KOPT-K1 (cell line): ENCODE measurements around the gene RPL22.

ENCODE experiments used
- H3K27ac ChIP-seq: fragments of 200-600 bp; sonication (generic); 2 replicates; pipeline ENCODE4 v1.5.1; 2016; ENCODE audit warnings: antibody characterized with exemption, mild to moderate bottlenecking, low read depth, low read length; ENCODE audit not compliant: poor library complexity, severe bottlenecking
- H3K36me3 ChIP-seq: fragments of 200-600 bp; sonication (generic); 2 replicates; pipeline ENCODE4 v1.5.1; 2017; ENCODE audit warnings: antibody characterized with exemption, mild to moderate bottlenecking, low read length, moderate library complexity; ENCODE audit not compliant: insufficient read depth
- H3K9me3 ChIP-seq: fragments of 200-600 bp; sonication (generic); 2 replicates; pipeline ENCODE4 v1.5.1; 2017; ENCODE audit warnings: antibody characterized with exemption, low read length, mild to moderate bottlenecking; ENCODE audit not compliant: insufficient read depth, poor library complexity, severe bottlenecking

RPL22 gene

GRCh38 chr1:6197746-6198427, 1.5 kb downstream of the RPL22 start:
- H3K36me3 ChIP-seq: peaks cover 51% of the 10 kb centered on the region
- no peaks in the 10 kb centered on the region for H3K9me3 ChIP-seq
- H3K27ac ChIP-seq: peak overlapping the region; percentile 93

- H3K27ac ChIP-seq: no peak overlapping the region
- H3K36me3 ChIP-seq: peaks cover 97% of the 10 kb centered on the region
- H3K9me3 ChIP-seq: no peaks in the 10 kb centered on the region
Measured at GRCh38 chr1:6191968-6192367, 7.4 kb downstream of the RPL22 start.

DNA sequence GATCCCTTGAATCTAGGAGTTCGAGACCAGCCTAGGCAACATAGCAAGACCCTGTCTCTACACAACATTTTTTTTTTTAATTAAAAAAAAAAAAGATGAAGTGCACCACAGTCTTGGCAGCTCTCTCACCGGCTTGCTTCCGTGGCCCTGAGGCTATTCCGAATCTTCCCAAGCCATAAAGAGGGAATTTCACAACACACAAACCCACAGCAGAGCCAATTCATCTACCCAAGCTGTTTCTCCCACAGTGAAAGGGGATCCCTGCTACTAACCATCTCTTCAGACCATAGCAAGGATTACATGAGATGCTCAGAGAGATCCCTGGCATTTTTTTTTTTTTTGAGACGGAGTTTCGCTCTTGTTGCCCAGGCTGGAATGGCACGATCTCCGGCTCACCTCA, 10.9 kb downstream of the RPL22 start:
- H3K36me3 ChIP-seq: peaks cover 95% of the 10 kb centered on the region
- no peak overlapping the region for H3K27ac ChIP-seq
- no peaks in the 10 kb centered on the region for H3K9me3 ChIP-seq

GRCh38 chr1:6185635-6186382, 13.6 kb downstream of the RPL22 start:
- peaks cover 77% of the 10 kb centered on the region for H3K36me3 ChIP-seq
- H3K9me3 ChIP-seq: no peaks in the 10 kb centered on the region
- H3K27ac ChIP-seq: no peak overlapping the region

DNA sequence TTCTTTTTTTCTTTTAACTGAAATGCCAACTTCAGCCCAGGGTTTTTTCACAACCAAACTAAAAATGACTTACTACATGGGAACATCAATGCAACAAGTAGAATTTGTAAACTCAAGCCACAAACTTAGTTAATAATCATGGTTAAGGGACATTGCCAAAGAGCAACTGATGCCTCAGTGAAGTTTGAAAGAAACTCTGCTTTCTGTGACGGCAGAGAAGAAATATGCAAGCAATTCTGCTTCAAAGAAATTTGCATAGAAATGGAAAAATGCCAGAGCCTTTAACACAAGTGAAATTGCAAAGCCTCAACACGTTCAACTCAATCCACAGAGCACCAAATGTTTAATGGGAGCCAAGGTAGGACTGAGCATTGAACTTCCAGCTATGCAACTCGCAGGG, 14.2 kb downstream of the RPL22 start:
- no peaks in the 10 kb centered on the region for H3K9me3 ChIP-seq
- peaks cover 70% of the 10 kb centered on the region for H3K36me3 ChIP-seq
- H3K27ac ChIP-seq: no peak overlapping the region

- Histone ChIP-seq H3K27ac (no peak overlapping the region), H3K36me3 (peaks cover 61% of the 10 kb centered on the region)
Measured at GRCh38 chr1:6184083-6184783, 15.2 kb downstream of the RPL22 start.

GRCh38 chr1:6183520-6183989, 15.8 kb downstream of the RPL22 start:
- no peak overlapping the region for H3K27ac ChIP-seq

More at GRCh38 chr1:6184083-6184783, 15.2 kb downstream of the RPL22 start:
- H3K9me3 ChIP-seq: no peaks in the 10 kb centered on the region

GRCh38 chr1:6181347-6181770, 18.0 kb downstream of the RPL22 start:
- H3K36me3 ChIP-seq: peaks cover 33% of the 10 kb centered on the region
- H3K27ac ChIP-seq: no peak overlapping the region

More at GRCh38 chr1:6183520-6183989, 15.8 kb downstream of the RPL22 start:
- H3K36me3 ChIP-seq: peaks cover 54% of the 10 kb centered on the region
- no peaks in the 10 kb centered on the region for H3K9me3 ChIP-seq

DNA sequence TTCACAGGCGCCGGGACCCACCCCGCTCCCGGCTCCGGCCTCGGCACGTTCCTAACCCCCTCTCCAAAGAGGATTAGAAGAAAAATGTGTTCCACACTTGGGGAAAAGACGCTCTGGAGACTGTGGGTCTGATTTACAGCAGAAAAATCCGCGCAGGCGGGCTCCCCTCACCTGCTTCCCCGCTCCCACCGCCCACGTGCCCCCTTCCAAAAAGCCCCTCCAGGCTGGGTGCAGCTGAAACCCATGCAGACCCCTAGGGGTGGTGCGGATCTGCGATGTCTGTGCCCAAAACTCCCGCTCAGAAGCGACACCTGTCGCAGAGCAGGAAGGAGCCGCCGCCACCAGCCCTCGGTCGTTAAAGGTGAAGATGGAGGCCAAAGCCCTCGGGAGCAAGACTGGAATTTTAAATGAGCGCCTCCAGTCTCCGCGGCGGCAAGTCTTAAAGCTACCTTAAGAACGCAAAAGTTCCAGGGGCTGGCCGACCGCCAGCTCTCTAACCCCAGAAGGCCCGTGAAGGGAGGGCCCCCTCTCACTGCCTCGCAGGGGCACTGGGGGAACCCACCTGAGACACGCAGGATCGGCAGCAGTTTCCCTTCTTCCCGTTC, 18.6 kb downstream of the RPL22 start:
- Histone ChIP-seq H3K36me3 (peaks cover 28% of the 10 kb centered on the region), H3K9me3 (no peaks in the 10 kb centered on the region), H3K27ac (no peak overlapping the region)

More at GRCh38 chr1:6181347-6181770, 18.0 kb downstream of the RPL22 start:
- H3K9me3 ChIP-seq: no peaks in the 10 kb centered on the region

DNA sequence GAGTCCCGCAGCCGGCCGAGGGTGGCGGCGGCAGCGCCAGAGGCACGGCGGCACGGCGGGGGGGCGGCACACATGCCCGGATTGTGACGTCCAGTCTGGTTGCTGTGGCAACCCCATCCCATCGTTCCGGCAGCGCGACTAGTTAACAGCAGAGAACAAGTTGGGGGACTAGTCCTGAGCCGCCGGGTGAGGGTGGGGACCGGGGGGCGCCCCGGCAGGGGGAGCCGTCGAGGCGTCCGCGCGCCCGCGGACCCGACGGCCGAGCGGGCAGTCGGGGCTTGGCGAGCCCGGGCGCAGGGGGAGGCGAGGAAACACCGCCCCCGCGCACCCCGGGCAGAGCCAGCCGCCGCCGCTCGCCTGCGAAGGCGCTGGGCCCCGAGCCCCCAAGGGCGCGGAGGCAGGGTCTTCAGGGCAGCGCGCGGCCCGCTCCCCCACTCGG, 19.1 kb downstream of the RPL22 start, which contains the start of gene CHD5:
TSS of gene CHD5 (minus strand) at position 54 of the 439 bp plus-strand sequence. CDS start 298 bp downstream, outside the sequence.
- H3K27ac ChIP-seq: no peak within 1 kb of the TSS
- peaks cover 23% of the 10 kb centered on the region for H3K36me3 ChIP-seq
- H3K9me3 ChIP-seq: no peaks in the 10 kb centered on the region

GRCh38 chr1:6179564-6180175, 19.7 kb downstream of the RPL22 start:
- no peaks in the 10 kb centered on the region for H3K9me3 ChIP-seq
- peaks cover 17% of the 10 kb centered on the region for H3K36me3 ChIP-seq
- H3K27ac ChIP-seq: no peak overlapping the region

GRCh38 chr1:6178751-6179563, 20.4 kb downstream of the RPL22 start:
- no peak overlapping the region for H3K27ac ChIP-seq
- H3K9me3 ChIP-seq: no peaks in the 10 kb centered on the region
- peaks cover 10% of the 10 kb centered on the region for H3K36me3 ChIP-seq

- no peak overlapping the region for H3K27ac ChIP-seq
- no peaks in the 10 kb centered on the region for H3K9me3 ChIP-seq
- 0 out of 2 replicates have a peak, but pooled peaks cover 1% of the 10 kb centered on the region for H3K36me3 ChIP-seq
Measured at GRCh38 chr1:6177681-6178380, 21.6 kb downstream of the RPL22 start.
